ENCODE measurements around the gene DDR1.

DNA sequence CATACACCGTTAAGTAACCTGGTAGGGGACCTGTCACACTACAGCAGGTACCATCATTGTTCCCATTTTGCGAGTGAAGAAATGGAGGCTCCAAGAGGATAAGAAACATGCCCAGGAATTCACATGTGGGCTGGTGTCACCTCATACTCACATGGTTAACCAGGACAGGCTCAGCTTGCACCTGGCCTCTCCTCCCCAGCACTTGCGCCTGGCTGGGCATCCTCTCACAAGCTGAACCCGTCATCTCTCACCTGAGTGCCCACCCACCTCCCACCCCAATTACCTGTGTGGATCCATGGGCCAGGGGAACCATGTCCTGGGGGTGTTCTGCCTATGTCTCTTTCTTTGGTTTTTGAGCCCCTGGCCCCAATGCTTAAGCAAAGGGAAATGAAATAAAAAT lies 46.2 kb downstream of the DDR1 start:
- TF ChIP-seq, protein P1, sequence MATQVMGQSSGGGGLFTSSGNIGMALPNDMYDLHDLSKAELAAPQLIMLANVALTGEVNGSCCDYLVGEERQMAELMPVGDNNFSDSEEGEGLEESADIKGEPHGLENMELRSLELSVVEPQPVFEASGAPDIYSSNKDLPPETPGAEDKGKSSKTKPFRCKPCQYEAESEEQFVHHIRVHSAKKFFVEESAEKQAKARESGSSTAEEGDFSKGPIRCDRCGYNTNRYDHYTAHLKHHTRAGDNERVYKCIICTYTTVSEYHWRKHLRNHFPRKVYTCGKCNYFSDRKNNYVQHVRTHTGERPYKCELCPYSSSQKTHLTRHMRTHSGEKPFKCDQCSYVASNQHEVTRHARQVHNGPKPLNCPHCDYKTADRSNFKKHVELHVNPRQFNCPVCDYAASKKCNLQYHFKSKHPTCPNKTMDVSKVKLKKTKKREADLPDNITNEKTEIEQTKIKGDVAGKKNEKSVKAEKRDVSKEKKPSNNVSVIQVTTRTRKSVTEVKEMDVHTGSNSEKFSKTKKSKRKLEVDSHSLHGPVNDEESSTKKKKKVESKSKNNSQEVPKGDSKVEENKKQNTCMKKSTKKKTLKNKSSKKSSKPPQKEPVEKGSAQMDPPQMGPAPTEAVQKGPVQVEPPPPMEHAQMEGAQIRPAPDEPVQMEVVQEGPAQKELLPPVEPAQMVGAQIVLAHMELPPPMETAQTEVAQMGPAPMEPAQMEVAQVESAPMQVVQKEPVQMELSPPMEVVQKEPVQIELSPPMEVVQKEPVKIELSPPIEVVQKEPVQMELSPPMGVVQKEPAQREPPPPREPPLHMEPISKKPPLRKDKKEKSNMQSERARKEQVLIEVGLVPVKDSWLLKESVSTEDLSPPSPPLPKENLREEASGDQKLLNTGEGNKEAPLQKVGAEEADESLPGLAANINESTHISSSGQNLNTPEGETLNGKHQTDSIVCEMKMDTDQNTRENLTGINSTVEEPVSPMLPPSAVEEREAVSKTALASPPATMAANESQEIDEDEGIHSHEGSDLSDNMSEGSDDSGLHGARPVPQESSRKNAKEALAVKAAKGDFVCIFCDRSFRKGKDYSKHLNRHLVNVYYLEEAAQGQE (IDR thresholded peaks at IDR 0.05; ENCODE audit: insufficient read depth in 1 of 2, low read depth in 2 of 2, low read length in 2 of 2) = no peak
- TF ChIP-seq POLR2AphosphoS5 (IDR thresholded peaks at IDR 0.05; ENCODE audit: low read depth, low read length) (no peak), TAF1 (IDR thresholded peaks at IDR 0.05; ENCODE audit: borderline replicate concordance, insufficient read depth, low read length) (no peak), SIN3A (IDR thresholded peaks at IDR 0.05; ENCODE audit: borderline replicate concordance, insufficient read depth, low read length) (no peak)
